Heart left ventricle (tissue), 16 donors: ENCODE measurements around the gene TOX2. TPM values are rescaled to one million over a fixed set of nuclear protein-coding genes. Genes with fewer than 3 reads are reported as not detected.

Experiments used
- ATAC-seq, 4 donors: fragments of 200-7000 bp; cut with Tn5 transposase; one replicate each; pipeline ENCODE4 v1.9.1; 2020 to 2022; ENCODE audit warnings: moderate library complexity in 4 of 4, mild to moderate bottlenecking in 3 of 4, moderate number of reproducible peaks in 1 of 4
- DNase-seq, 5 donors: peaks; one replicate each; pipeline ENCODE4 v3.0.0-alpha.2; 2020
- H3K27ac ChIP-seq, 12 donors: fragments of 200-600 bp; sonication (generic) in 4 of 12; one replicate each; pipeline versions ENCODE4 v1.5.0 to v1.8.0; 2016 to 2022; ENCODE audit warnings: mild to moderate bottlenecking in 2 of 12
- H3K27me3 ChIP-seq, 9 donors: fragments of 200-600 bp; sonication (generic) in 2 of 9; one replicate each; pipeline versions ENCODE4 v1.5.1 to v1.8.0; 2016 to 2022; ENCODE audit warnings: mild to moderate bottlenecking in 3 of 9
- H3K36me3 ChIP-seq, 9 donors: fragments of 200-600 bp; sonication (generic) in 2 of 9; one replicate each; pipeline versions ENCODE4 v1.5.0 to v1.8.0; 2018 to 2022; ENCODE audit warnings: mild to moderate bottlenecking in 2 of 9
- H3K4me1 ChIP-seq, 12 donors: fragments of 200-600 bp; sonication (generic) in 4 of 12; one replicate each; pipeline versions ENCODE4 v1.5.0 to v1.8.0; 2016 to 2022; ENCODE audit warnings: mild to moderate bottlenecking in 3 of 12
- H3K4me3 ChIP-seq, 12 donors: fragments of 200-600 bp; sonication (generic) in 4 of 12; one replicate each; pipeline versions ENCODE4 v1.5.0 to v1.8.0; 2017 to 2022; ENCODE audit warnings: mild to moderate bottlenecking in 9 of 12, moderate library complexity in 4 of 12
- H3K9me3 ChIP-seq, 12 donors: fragments of 200-600 bp; sonication (generic) in 4 of 12; one replicate each; pipeline versions ENCODE4 v1.5.0 to v1.8.0; 2016 to 2022; ENCODE audit warnings: mild to moderate bottlenecking in 1 of 12
- CTCF ChIP-seq, 12 donors: fragments of 200-600 bp; sonication (generic) in 4 of 12; IDR thresholded peaks; one replicate each; pipeline versions ENCODE4 v1.5.0 to v1.8.0; 2018 to 2022; ENCODE audit warnings: antibody characterized with exemption in 12 of 12, mild to moderate bottlenecking in 5 of 12
- POLR2A ChIP-seq, 2 donors: fragments of 450-650 bp; IDR thresholded peaks; one replicate each; pipeline ENCODE4 v1.6.1; 2017; ENCODE audit warnings: antibody characterized with exemption in 2 of 2, mild to moderate bottlenecking in 2 of 2, moderate library complexity in 2 of 2
- WGBS, 4 donors: extraction: QIAGEN DNeasy Blood & Tissue Kit in 2 of 4; methylation state at CpG; one replicate each; pipeline versions ENCODE4 v1.1.5 to v1.1.7; 2013 to 2018; 5-methylcytosine and 5-hydroxymethylcytosine counted together
- intact Hi-C, 10 donors: fragments of 100-400 bp; cut with DNase I; formaldehyde crosslinking; loops; one replicate each; pipeline versions ENCODE4 v1.11.1 to v1.14.2; 2022
- polyA plus RNA-seq, 2 donors: library from polyadenylated mRNA; stranded (reverse); fragments of 200-250 nt; gene quantifications; one replicate each; pipeline ENCODE4 v1.2.3, GENCODE V29; 2013
- total RNA-seq, 9 donors: library from RNA; depleted of rRNA in 2 of 9; stranded (reverse); fragments of >200 nt in 2 of 9; fragmentation: NEBNext Ultra II Directional in 3 of 9; extraction: Animal tissue kit (Norgen Biotek cat#: 25700) in 3 of 9; gene quantifications; one replicate each; pipeline versions ENCODE4 v1.1.0 to v1.2.4, GENCODE V29; 2016 to 2023
- donor health status: ischemic (EF 13 %, LVEDD 7.1; RV severe dilation, severe dysfunction).
- donor health status: healthy with polysubstance abuse.
- donor health status: DM: no; HTN: yes; CAD: no.
- donor health status: DM: no; HTN: no; CAD: no.
- donor health status: ischemic (EF 25% LVEDD 6.9; RV normal size, moderate dysfunction).
- donor health status: ischemic (EF 25% LVEDD 5.7; RV mildly dilated, moderate dysfunction).
- donor health status: healthy.
- donor health status: DM: yes; HTN: yes; CAD: no.
- donor health status: ischemic (EF 35%, LVEDD 5.7; RV mildly dilated, moderate dysfunction).
- donor health status: nonischemic (EF 11% LVEDD 7.7; RV severe dilation, severe dysfunction).
- donor health status: DM: yes; HTN: yes; CAD: no.
- donor health status: PGD.
- donor health status: ischemic (EF 29% LVEDD 5.4; RV normal size, mild dysfunction).
- donor health status: nonischemic (EF 23%, LVEDD 6.1; RV moderate dilation, normal function).

Gene TOX2
- total and polyA plus RNA-seq, 11 donors: 0.53 to 3.0 (median 0.91) TPM

DNA sequence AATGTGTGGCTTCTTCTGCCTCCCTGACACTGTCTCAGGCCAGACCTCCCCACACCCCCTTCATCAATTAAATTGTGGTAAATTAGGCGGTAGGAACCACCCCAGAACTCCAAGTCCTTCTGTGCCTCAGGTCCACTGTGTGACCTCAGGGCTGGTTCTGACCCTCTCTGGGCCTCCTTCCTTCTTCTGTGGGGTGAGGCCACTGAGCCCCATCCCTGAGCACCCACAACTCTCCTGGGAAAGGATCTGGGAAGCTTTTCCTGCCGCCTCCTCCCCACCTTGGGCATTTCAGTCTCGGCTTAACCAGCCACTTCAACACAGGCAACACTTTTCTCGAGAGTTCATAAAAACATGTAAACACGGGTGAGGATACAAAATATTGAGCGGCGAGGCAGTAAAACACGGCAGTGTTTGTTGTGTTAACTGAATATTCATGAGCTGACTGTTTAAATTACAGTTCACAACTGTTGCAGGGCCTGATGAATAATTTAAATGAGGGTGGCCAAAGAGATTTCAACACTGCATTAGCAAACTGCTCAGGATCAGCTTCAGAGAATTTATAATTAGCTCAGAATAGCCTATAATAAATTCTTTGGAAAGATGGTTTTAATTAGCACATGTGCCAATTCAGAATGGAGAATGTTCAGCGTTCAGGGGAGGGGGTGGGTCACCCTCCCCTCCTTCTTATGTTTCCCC, 112.1 kb downstream of the TOX2 start:
- H3K4me3 ChIP-seq: no peak overlapping the region
- ATAC-seq (no peak), DNase-seq (no peak)
- peaks cover 0 to 7% (median 0%) of the 10 kb centered on the region in 9 donors for H3K27me3 ChIP-seq
- TF ChIP-seq CTCF (IDR thresholded peaks at IDR 0.05): no peak
- TF ChIP-seq POLR2A (IDR thresholded peaks at IDR 0.05): no peak
- H3K4me1 ChIP-seq: no peaks in the 10 kb centered on the region
- no peaks in the 10 kb centered on the region for H3K36me3 ChIP-seq
- no peaks in the 10 kb centered on the region for H3K9me3 ChIP-seq
- WGBS, 4 donors: 70 to 75% (median 72%) methylated on average over 9 of the region's 9 CpGs
- intact Hi-C loops: no loop called here
- H3K27ac ChIP-seq: no peak overlapping the region

GRCh38 chr20:44027343-44028002, 112.8 kb downstream of the TOX2 start:
- ATAC-seq (no peak), DNase-seq (no peak)
- intact Hi-C loops: no loop called here
- WGBS, 4 donors: 75 to 80% (median 78%) methylated on average over 11 of the region's 11 CpGs
- Histone ChIP-seq H3K4me3 (no peak overlapping the region), H3K27ac (no peak overlapping the region), H3K9me3 (no peaks in the 10 kb centered on the region), H3K4me1 (no peaks in the 10 kb centered on the region), H3K36me3 (no peaks in the 10 kb centered on the region), H3K27me3 (peaks cover 0 to 7% (median 0%) of the 10 kb centered on the region in 9 donors)
- TF ChIP-seq POLR2A (IDR thresholded peaks at IDR 0.05) (no peak), CTCF (IDR thresholded peaks at IDR 0.05) (no peak)

DNA sequence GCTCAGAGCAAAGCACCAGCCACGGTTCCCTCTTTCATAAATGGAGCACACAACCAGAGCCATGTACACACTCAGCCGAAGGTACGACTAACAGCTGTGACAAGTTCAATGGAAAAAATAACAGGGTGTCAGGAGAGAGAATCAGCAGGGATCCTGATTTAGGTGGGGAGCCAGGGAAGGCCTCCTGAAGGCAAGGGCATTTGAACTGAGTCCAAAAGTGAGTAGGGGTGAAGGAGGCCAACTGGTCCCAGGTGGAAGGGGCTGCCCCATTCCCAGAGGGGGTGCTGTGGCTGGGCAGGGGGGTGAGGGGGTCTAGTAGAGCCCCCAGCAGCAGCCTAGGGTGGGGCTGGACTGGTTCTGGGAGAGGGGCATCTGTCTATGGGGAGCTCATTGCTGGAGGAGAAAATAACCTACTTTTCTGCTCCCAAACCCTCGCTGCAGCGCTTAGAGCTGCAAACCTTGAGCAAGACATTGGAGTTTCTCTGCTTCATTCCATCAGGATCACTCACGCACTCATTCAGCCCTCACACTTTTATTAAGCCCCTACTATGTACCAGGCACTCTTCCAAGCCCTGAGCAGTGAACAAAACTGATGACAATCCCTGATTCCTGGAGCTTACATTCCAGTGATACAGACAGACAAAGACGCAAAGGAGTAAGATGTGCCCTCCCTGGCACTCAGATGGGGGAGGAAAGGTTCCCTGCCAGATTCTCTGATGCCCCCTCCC, 113.5 kb downstream of the TOX2 start:
- no peak for TF ChIP-seq CTCF (IDR thresholded peaks at IDR 0.05)
- no peak for TF ChIP-seq POLR2A (IDR thresholded peaks at IDR 0.05)
- Histone ChIP-seq H3K36me3 (no peaks in the 10 kb centered on the region), H3K4me1 (no peaks in the 10 kb centered on the region), H3K27ac (no peak overlapping the region), H3K27me3 (peaks cover 0 to 7% (median 0%) of the 10 kb centered on the region in 9 donors), H3K4me3 (no peak overlapping the region), H3K9me3 (no peaks in the 10 kb centered on the region)
- intact Hi-C loops: no loop called here
- WGBS, 4 donors: 55 to 81% (median 71%) methylated on average over 7 of the region's 7 CpGs
- ATAC-seq: no peak
- no peak for DNase-seq
